ENCODE measurements around the gene MEF2A. TPM values are rescaled to one million over a fixed set of nuclear protein-coding genes. Genes with fewer than 3 reads are reported as not detected.

Gene MEF2A
- total and polyA plus RNA-seq, 10 of the 15 experiments (the other 5 are each of a cell fraction or from before 2014, with no cell fraction given) = 7.2 to 46.7 (median 35.9) TPM

DNA sequence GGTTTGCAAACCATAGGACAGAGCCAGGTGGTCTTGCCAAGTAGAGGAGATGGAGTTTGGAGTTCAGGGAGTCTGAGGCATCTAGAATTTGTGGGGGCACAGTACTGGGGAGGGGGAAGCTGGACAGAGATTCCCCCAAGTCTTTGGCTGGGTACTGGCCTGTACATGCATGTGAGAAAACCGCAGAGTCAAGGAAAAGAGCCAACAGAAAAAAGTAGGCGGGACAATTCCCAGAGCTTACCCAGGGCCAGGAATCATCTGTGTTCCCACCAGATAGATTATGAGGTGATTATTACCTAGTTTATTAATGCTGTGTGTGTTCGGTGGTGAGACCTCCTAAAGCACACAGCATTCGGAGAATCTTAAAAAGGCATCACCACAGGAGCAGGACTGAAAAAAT is 156.1 kb downstream of the MEF2A start:
- intact Hi-C loops (cut with micrococcal nuclease; ENCODE audit: unreplicated experiment) = no loop called here
- no peaks in the 10 kb centered on the region; the same call in 2 of the 3 replicates for H3K9me3 ChIP-seq (replicated peaks; ENCODE audit: control insufficient read depth, insufficient read depth, low read length)
- no peaks in the 10 kb centered on the region for H3K79me2 ChIP-seq (ENCODE audit: control insufficient read depth, insufficient read depth, low read length)
- H3K4me1 ChIP-seq (ENCODE audit: control insufficient read depth, insufficient read depth, low read length) = peaks cover 36% of the 10 kb centered on the region
- TF ChIP-seq MEF2A (IDR thresholded peaks at IDR 0.05; ENCODE audit: insufficient read depth, low read depth, low read length) = no peak
- TF ChIP-seq, protein P1, sequence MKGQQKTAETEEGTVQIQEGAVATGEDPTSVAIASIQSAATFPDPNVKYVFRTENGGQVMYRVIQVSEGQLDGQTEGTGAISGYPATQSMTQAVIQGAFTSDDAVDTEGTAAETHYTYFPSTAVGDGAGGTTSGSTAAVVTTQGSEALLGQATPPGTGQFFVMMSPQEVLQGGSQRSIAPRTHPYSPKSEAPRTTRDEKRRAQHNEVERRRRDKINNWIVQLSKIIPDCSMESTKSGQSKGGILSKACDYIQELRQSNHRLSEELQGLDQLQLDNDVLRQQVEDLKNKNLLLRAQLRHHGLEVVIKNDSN (IDR thresholded peaks at IDR 0.05; ENCODE audit: borderline replicate concordance, extremely low read length, insufficient read depth, low read depth, low read length) = no peak
- TF ChIP-seq, protein P2, sequence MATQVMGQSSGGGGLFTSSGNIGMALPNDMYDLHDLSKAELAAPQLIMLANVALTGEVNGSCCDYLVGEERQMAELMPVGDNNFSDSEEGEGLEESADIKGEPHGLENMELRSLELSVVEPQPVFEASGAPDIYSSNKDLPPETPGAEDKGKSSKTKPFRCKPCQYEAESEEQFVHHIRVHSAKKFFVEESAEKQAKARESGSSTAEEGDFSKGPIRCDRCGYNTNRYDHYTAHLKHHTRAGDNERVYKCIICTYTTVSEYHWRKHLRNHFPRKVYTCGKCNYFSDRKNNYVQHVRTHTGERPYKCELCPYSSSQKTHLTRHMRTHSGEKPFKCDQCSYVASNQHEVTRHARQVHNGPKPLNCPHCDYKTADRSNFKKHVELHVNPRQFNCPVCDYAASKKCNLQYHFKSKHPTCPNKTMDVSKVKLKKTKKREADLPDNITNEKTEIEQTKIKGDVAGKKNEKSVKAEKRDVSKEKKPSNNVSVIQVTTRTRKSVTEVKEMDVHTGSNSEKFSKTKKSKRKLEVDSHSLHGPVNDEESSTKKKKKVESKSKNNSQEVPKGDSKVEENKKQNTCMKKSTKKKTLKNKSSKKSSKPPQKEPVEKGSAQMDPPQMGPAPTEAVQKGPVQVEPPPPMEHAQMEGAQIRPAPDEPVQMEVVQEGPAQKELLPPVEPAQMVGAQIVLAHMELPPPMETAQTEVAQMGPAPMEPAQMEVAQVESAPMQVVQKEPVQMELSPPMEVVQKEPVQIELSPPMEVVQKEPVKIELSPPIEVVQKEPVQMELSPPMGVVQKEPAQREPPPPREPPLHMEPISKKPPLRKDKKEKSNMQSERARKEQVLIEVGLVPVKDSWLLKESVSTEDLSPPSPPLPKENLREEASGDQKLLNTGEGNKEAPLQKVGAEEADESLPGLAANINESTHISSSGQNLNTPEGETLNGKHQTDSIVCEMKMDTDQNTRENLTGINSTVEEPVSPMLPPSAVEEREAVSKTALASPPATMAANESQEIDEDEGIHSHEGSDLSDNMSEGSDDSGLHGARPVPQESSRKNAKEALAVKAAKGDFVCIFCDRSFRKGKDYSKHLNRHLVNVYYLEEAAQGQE (IDR thresholded peaks at IDR 0.05; ENCODE audit: low read depth, low read length) = no peak
- no peak for TF ChIP-seq LARP7 (IDR thresholded peaks at IDR 0.05)
- no peak for TF ChIP-seq BCL11A (IDR thresholded peaks at IDR 0.05; ENCODE audit: low read depth, low read length)
- TF ChIP-seq, protein P3, sequence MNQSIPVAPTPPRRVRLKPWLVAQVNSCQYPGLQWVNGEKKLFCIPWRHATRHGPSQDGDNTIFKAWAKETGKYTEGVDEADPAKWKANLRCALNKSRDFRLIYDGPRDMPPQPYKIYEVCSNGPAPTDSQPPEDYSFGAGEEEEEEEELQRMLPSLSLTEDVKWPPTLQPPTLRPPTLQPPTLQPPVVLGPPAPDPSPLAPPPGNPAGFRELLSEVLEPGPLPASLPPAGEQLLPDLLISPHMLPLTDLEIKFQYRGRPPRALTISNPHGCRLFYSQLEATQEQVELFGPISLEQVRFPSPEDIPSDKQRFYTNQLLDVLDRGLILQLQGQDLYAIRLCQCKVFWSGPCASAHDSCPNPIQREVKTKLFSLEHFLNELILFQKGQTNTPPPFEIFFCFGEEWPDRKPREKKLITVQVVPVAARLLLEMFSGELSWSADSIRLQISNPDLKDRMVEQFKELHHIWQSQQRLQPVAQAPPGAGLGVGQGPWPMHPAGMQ (IDR thresholded peaks at IDR 0.05; ENCODE audit: borderline replicate concordance) = no peak
- no peak for TF ChIP-seq ESRRA (IDR thresholded peaks at IDR 0.05; ENCODE audit: low read length)
- no peak for TF ChIP-seq YY1 (IDR thresholded peaks at IDR 0.05; ENCODE audit: low read depth, low read length)
- TF ChIP-seq, protein P4, sequence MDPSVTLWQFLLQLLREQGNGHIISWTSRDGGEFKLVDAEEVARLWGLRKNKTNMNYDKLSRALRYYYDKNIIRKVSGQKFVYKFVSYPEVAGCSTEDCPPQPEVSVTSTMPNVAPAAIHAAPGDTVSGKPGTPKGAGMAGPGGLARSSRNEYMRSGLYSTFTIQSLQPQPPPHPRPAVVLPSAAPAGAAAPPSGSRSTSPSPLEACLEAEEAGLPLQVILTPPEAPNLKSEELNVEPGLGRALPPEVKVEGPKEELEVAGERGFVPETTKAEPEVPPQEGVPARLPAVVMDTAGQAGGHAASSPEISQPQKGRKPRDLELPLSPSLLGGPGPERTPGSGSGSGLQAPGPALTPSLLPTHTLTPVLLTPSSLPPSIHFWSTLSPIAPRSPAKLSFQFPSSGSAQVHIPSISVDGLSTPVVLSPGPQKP (IDR thresholded peaks at IDR 0.05; ENCODE audit: low read depth, low read length) = no peak
- TF ChIP-seq, protein P5, sequence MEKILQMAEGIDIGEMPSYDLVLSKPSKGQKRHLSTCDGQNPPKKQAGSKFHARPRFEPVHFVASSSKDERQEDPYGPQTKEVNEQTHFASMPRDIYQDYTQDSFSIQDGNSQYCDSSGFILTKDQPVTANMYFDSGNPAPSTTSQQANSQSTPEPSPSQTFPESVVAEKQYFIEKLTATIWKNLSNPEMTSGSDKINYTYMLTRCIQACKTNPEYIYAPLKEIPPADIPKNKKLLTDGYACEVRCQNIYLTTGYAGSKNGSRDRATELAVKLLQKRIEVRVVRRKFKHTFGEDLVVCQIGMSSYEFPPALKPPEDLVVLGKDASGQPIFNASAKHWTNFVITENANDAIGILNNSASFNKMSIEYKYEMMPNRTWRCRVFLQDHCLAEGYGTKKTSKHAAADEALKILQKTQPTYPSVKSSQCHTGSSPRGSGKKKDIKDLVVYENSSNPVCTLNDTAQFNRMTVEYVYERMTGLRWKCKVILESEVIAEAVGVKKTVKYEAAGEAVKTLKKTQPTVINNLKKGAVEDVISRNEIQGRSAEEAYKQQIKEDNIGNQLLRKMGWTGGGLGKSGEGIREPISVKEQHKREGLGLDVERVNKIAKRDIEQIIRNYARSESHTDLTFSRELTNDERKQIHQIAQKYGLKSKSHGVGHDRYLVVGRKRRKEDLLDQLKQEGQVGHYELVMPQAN (conservative IDR thresholded peaks at IDR 0.05) = no peak
- no peak for TF ChIP-seq NFXL1 (IDR thresholded peaks at IDR 0.05; ENCODE audit: borderline replicate concordance)
- no peak for TF ChIP-seq FOXM1 (IDR thresholded peaks at IDR 0.05; ENCODE audit: low read depth, low read length)
- no peak for TF ChIP-seq POU2F2 (IDR thresholded peaks at IDR 0.05; ENCODE audit: borderline replicate concordance, low read depth, low read length)
- no peak for TF ChIP-seq ZBED1 (IDR thresholded peaks at IDR 0.05; ENCODE audit: borderline replicate concordance)
- TF ChIP-seq NFYA (IDR thresholded peaks at IDR 0.05; ENCODE audit: borderline replicate concordance, low read depth, low read length) = no peak
- in situ Hi-C loops (cut with MboI) = no loop called here
- no peak overlapping the region for H3K4me3 ChIP-seq
- H2AFZ ChIP-seq (ENCODE audit: control insufficient read depth, low read depth, low read length) = no peak overlapping the region
- ATAC-seq (no peak), DNase-seq (ENCODE audit: low read depth, low spot score) (no peak), FAIRE-seq (no peak)
- ChIA-PET RAD21 (ENCODE audit: unreplicated experiment) (no interaction called here), POLR2A (no interaction called here), SMC1A (ENCODE audit: uncharacterized antibody, unreplicated experiment) (no interaction called here), CTCF (interaction anchor here (2.0 kb wide), 1 partner anchor 449 kb away, joined by 6 read pairs; no protein-coding TSS in a partner anchor)
- no peak overlapping the region for H3K9ac ChIP-seq (ENCODE audit: control insufficient read depth, insufficient read depth, low read length)
- H3K4me2 ChIP-seq (ENCODE audit: control insufficient read depth, insufficient read depth) = no peak overlapping the region
- no peaks in the 10 kb centered on the region for H3K27me3 ChIP-seq (replicated peaks in 1 of 2; ENCODE audit: control insufficient read depth in 2 of 2, insufficient read depth in 2 of 2, low read length in 1 of 2)
- BruUV-seq (replicated peaks) = no TSS peak
- WGBS (ENCODE audit: insufficient coverage, insufficient replicate concordance, low lambda C conversion rate, missing lambda C conversion rate) = 98% methylated on average over 4 of the region's 4 CpGs
- H4K20me1 ChIP-seq (ENCODE audit: control insufficient read depth, insufficient read depth) = no peaks in the 10 kb centered on the region
- no peak overlapping the region for H3K27ac ChIP-seq (ENCODE audit: control insufficient read depth, insufficient read depth)
- no peaks in the 10 kb centered on the region for H3K36me3 ChIP-seq (ENCODE audit: control insufficient read depth in 2 of 2, insufficient read depth in 2 of 2, low read length in 1 of 2)
